Measurements from ENCODE around the gene MFSD6.
A peak's percentile ranks its signal among the peaks of the same experiment; 100 is the strongest.
"Not testable (repeated sequence)": the region's sequence is repeated elsewhere in the genome, so short reads cannot be mapped to it uniquely, and the experiment has no call there.

MFSD6 gene

DNA sequence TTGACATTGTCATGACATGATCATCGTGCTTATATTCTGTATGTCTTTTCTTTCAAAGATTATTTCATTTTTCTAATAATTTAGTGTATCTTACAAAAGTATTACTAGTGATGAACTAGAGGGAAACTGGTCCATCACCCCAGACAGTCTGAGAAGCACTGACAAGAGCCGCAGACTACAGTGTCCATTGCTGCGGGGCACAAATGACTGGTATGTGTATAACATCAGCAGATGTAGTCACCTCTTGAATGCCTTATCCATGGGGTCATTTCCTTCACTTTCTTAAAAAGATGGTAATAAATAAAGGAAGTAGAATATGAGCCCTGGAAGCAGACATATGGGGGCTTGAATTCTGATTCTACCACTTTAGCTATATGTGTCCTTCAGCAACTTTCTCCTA lies 96.8 kb downstream of the MFSD6 start:
- DNase-seq, result no peak

GRCh38 chr2:190505696-190506095 lies 97.5 kb downstream of the MFSD6 start:
- no peak for DNase-seq

GRCh38 chr2:190506666-190507065 lies 98.5 kb downstream of the MFSD6 start:
- no peak for DNase-seq

DNA sequence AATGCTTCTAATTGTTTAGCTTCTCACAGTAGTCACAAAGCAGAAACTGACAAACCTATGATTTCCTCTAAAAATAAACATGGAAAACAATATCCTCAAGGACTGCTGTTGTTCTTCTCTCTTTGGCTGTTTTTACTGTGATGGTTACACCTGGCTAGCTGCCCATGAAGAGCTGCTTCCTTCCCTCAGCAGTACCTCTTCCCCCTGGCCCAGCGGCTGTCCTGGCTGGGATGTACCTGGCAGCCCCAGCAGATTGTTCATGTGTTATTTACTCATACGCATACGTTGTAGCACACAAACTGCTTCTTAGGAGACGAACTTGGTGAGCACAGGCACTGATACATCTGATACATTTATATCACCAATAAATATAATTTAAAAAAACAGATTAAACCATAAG lies 99.0 kb downstream of the MFSD6 start:
- DNase-seq, result no peak

DNA sequence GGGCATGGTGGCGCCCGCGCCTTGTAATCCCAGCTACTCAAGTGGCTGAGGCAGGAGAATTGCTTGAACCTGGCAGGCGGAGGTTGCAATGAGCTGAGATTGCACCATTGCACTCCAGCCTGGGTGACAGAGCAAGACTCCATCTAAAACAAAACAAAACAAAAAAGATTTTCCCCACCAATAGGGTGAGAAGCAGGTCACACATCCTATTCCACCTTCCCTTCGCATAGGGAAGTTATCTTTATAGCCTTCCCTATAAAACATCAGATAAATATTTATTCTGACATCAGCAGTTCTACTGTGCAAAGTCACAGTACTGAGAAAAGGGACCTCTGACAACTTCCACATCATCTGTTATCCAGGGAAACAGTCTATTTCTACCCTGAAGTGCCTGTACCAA lies 101.7 kb downstream of the MFSD6 start:
- DNase-seq, result not testable (repeated sequence)

DNA sequence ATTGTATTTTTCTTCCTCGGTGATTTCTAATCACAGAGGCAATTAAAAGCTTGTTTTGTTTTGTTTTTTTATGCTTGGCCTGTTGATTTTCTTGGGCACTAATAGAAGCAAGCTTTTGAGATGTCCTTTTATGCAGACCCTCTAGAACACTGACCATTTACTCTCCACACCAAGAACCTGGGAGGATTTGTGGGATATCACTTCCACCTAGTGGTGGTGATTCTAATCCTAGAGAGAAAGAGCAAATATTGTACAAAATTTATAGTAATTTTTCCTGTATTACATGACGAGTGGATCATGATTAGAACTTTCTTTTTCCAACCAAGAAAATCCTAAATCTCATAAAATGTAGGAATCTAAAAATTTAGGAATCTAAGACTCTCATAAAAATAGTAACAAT lies 102.9 kb downstream of the MFSD6 start:
- peak; percentile 61 for DNase-seq

- peak; percentile 20 for DNase-seq
Measured at GRCh38 chr2:190512539-190513095, 104.5 kb downstream of the MFSD6 start.

DNA sequence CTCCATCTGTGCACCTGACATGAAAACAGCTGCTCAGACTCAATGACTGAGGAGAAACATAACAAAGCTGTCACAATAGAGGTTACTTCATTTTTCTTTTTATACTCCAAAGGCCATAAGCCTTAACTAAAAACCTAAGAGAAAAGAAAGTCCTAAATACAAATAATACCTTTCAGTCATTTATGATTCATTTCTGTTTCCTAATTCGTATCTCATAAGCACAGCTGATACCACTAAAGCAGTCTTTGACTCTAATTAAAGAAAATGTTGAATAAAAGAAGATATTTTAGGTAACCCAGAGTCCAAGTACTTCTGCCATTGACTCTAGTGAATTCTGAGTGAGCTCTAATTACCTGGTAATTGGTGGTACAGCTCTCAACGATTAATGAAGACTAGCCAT lies 105.7 kb downstream of the MFSD6 start:
- DNase-seq, result no peak

DNA sequence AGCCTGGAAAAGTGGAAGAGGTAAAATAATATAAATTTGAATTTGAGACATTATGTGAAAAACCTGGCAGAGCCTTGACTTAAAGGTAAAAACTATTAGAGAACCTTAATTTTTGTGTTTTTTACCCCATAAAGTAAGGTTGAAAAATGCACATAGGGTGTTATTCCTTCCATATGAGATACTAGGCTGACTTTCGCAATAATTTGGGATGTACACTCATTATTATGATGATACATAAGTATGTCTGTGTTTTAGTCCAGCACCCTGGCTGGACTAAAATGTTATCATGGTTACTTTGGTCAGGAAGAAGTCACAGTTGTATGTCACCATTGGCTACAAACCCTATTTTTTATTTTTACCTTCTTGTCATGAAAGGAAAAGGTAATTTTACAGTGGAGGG lies 106.5 kb downstream of the MFSD6 start:
- DNase-seq, result no peak

DNA sequence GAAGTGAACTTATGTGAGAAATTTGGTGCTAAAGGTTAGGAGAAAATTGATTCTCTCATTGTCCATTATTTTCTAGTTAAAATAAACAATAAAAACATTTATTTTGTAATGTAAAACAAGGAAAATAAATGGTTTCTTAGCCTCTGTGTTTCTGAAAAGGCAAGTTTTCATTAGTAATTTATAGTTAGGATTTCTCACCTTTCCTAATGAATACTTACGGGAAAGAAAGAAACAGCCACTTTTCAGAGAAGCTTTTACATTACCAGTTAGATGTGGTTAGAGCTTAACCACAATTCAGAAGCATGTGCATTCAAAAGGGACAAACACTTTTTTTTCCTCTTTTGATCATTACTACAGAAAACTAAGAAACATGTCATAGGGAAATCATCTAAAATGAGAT lies 107.5 kb downstream of the MFSD6 start:
- peak; percentile 72 for DNase-seq

GRCh38 chr2:190517468-190517867 lies 109.3 kb downstream of the MFSD6 start:
- no peak for DNase-seq

GRCh38 chr2:190519975-190520767 lies 112.0 kb downstream of the MFSD6 start:
- DNase-seq, result no peak

DNA sequence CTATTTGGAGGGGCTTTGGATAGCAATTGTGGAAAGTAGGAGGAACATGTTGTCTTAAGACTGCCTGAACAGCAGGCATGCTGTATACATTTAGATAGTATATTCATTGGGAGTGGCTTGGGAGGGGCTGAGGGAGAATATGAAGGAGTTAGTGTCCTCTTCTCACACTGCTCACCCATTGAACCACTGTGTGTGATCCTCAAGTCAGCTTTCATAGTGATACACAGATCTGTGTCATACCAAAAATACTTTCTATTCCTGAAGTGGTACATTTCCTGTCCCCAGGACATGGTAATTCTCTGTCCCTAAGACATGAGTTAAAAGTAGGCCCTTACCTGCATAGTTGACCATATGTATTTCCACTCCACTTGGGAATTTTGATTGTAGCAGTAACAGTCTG lies 116.8 kb downstream of the MFSD6 start:
- DNase-seq, result no peak

GRCh38 chr2:190526105-190526750 lies 118.1 kb downstream of the MFSD6 start:
- DNase-seq, result peak; percentile 33

DNA sequence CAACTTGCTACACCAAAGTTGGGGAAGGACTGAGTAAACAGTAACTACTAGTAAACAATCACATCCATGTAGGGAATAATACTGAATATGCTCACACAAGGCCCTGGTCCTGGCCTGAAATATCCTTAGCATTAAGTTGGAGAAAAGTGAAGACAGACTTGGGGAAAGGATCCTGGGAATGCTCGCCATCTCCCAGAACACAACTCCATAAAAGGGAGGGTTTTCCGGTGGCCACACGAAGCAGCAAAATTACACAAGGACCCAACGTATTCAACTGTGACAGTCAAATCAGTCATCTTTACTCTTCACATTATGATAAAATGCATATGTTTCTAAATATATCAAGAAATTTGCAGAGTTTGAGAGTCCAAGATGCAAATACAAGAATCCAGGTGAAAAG lies 119.1 kb downstream of the MFSD6 start:
- no peak for DNase-seq

- DNase-seq, result no peak
Measured at GRCh38 chr2:190527918-190528317, 119.8 kb downstream of the MFSD6 start.

DNA sequence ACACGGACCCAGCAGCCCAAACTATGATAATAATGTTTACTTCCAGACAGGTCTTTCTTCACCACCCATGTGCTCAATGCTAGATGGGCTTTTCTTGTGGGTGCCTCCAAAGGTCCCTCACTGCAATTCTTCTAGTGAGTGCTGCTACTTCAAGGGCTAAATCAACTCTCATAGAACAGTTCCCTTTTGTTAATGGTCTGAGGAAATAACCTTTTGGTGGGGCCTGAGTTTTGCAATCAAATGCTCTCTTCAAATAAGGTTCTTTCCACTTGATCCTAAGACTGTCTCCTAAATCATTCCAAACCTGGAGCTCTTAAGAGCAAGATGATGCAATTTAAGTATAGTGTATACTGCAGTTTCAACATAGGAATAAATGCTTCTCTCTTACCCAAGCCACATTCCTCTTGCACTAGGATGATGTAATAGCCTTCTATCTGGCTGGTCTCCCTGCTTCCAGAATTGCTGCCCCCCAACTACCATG lies 120.4 kb downstream of the MFSD6 start:
- DNase-seq, result peak; percentile 44

DNA sequence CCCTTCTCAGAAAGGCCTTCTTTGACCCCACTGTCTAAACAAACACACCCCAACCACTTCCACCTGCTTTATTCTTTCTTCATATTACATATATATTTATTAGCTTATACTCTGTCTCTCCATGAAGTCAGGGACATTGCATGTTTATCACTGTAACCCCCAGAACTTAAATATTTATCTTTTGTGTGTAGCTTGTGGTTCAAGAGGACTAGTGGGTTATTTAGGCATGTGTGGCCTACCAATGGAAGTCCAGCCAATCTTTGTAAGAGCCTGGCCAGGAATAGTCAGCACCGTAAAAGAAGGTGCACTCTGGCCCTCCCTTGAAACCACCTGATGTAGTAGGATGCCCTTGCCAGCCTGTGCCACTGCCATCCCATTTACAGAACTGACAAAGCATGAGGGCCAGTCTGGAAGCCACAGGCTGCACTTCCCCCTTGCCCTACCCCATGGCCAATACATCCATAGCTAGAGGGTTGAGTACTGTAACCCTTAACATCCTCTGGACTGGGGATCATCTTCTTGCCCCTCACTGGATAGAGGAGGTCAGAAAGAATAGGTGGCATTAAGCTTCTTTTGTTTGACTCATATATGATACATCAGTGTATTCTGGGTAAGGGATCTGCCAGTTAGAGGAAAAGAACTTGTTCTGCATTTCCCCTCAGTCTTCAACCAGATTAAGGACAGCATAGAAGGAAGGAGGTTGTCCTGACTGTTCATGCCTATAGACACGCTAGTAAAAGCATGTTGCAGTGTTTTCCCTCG lies 121.5 kb downstream of the MFSD6 start:
- no peak for DNase-seq

- DNase-seq, result peak; percentile 61
Measured at GRCh38 chr2:190530248-190530900, 122.2 kb downstream of the MFSD6 start.

DNA sequence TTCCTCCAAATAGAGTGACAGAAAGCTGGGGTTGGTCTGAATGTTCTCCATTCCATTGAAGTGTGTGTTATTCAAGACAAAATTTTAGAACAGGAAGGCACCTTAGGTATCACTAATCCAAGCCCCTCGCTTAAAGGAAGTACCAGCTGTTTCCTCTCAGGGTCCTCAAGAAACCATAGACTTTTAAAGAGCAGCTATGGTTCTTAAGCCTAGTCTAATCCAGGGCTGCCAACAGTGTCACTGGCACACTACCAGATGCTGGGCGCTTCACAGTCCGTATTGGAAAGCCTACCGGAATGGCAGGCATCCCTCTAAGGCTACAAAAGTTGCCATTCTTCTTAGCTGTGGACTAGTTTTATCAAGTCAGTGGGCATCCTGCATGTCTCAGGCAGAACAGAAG lies 124.4 kb downstream of the MFSD6 start:
- peak; percentile 61 for DNase-seq

GRCh38 chr2:190533175-190533967 lies 125.2 kb downstream of the MFSD6 start:
- DNase-seq, result peak; percentile 52

DNA sequence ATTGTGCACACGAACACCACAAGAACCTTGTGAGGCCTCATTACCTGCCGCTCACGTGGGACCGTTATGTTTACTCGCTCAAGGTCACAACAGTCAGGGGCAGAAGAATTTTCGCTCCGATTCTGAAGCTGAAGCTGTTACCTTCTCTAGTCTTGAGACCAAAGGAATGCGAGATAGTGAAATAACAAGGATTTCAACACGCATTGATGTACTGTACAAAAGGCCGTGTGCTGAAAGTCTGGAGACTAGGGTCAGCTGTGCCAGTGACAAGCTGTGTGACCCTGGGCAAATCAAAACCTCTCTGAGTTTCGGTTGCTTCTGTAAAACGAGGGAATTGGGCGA lies 125.8 kb downstream of the MFSD6 start:
- peak; percentile 54 for DNase-seq
